IPS-20b (cell line): ENCODE data around the gene CHD1.

Source experiments
- H3K27ac ChIP-seq: one replicate; pipeline ENCODE4 v1.5.1; 2013; ENCODE audit warnings: low read length
- H3K27me3 ChIP-seq: 2 replicates; pipeline ENCODE4 v1.6.1; 2013; ENCODE audit warnings: mild to moderate bottlenecking, low read length, inconsistent platforms; ENCODE audit not compliant: insufficient read depth
- H3K36me3 ChIP-seq: 2 replicates; pipeline ENCODE4 v1.6.1; 2013; ENCODE audit warnings: low read depth, mild to moderate bottlenecking, inconsistent platforms, low read length, moderate library complexity; ENCODE audit not compliant: insufficient read depth
- H3K4me1 ChIP-seq: 2 replicates; pipeline ENCODE4 v1.6.1; 2013; ENCODE audit warnings: mild to moderate bottlenecking, control low read depth, inconsistent platforms, low read length, moderate library complexity; ENCODE audit not compliant: insufficient read depth
- H3K4me3 ChIP-seq: 2 replicates; pipeline ENCODE4 v1.5.1; 2013; ENCODE audit warnings: mild to moderate bottlenecking, low read length, inconsistent platforms
- H3K9ac ChIP-seq: 2 replicates; pipeline ENCODE4 v1.6.1; 2013; ENCODE audit warnings: low read depth, mild to moderate bottlenecking, inconsistent platforms, low read length, moderate library complexity
- H3K9me3 ChIP-seq: 2 replicates; pipeline ENCODE4 v1.6.1; 2013; ENCODE audit warnings: mild to moderate bottlenecking, low read depth, low read length, inconsistent platforms; ENCODE audit not compliant: insufficient read depth

CHD1 gene

GRCh38 chr5:98913911-98914310, 14.9 kb downstream of the CHD1 start:
- no peak overlapping the region for H3K4me3 ChIP-seq
- no peaks in the 10 kb centered on the region for H3K9me3 ChIP-seq
- peaks cover 4% of the 10 kb centered on the region; the same call in 1 of the 2 replicates for H3K4me1 ChIP-seq
- no peak overlapping the region for H3K9ac ChIP-seq
- no peak overlapping the region for H3K27ac ChIP-seq
- no peaks in the 10 kb centered on the region for H3K27me3 ChIP-seq
- peaks cover 53% of the 10 kb centered on the region for H3K36me3 ChIP-seq

GRCh38 chr5:98911280-98912040, 17.3 kb downstream of the CHD1 start:
- H3K36me3 ChIP-seq: peaks cover 37% of the 10 kb centered on the region
- no peak overlapping the region for H3K27ac ChIP-seq
- H3K4me1 ChIP-seq: peaks cover 9% of the 10 kb centered on the region
- no peaks in the 10 kb centered on the region for H3K9me3 ChIP-seq
- H3K27me3 ChIP-seq: no peaks in the 10 kb centered on the region
- no peak overlapping the region for H3K9ac ChIP-seq
- no peak overlapping the region for H3K4me3 ChIP-seq

DNA sequence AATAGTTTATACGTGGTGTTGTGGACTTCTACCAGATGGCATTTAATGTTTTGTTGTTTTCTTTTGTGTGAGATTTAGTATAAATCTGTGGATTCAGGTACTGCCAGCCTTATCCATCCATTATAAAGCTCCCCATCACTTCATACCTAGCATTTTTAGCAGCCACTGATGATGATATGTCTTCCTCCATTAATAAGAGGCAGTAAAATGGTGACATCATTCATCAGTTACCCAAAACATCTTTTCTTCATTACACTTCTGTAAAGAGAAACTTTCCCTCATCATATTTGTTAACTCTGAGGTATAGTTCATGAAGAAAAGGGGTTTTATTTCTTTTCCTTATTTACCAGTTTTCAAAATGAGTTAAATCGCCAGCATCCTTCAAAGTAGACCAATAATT, 19.4 kb downstream of the CHD1 start:
- Histone ChIP-seq H3K4me1 (peaks cover 9% of the 10 kb centered on the region), H3K9me3 (no peaks in the 10 kb centered on the region), H3K9ac (no peak overlapping the region), H3K27me3 (no peaks in the 10 kb centered on the region), H3K4me3 (no peak overlapping the region), H3K27ac (no peak overlapping the region), H3K36me3 (peaks cover 37% of the 10 kb centered on the region)

DNA sequence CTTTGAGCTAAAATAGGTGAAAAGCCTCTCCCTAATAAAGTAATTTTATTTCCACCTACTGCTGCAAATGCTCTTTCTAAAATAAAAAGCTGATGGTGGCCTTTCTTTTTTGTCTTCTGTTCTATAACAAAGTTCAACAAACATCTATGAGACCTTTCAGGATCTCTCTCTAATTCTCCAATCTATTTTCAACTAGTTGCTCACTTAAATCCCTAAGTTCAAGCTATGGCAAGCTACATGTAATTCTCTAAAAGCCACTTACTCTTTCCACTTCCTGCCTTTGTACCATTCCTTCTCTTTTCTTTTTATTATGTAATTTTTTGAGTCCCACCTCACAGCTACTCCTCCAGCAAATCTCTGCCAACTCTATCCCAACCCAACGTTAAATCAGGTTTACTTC, 20.9 kb downstream of the CHD1 start:
- no peaks in the 10 kb centered on the region for H3K27me3 ChIP-seq
- 0 out of 2 replicates have a peak overlapping the region, but pooled peaks have one; percentile 13 for H3K4me3 ChIP-seq
- H3K9ac ChIP-seq: no peak overlapping the region
- peaks cover 38% of the 10 kb centered on the region for H3K36me3 ChIP-seq
- H3K9me3 ChIP-seq: no peaks in the 10 kb centered on the region
- H3K4me1 ChIP-seq: peaks cover 9% of the 10 kb centered on the region
- no peak overlapping the region for H3K27ac ChIP-seq

DNA sequence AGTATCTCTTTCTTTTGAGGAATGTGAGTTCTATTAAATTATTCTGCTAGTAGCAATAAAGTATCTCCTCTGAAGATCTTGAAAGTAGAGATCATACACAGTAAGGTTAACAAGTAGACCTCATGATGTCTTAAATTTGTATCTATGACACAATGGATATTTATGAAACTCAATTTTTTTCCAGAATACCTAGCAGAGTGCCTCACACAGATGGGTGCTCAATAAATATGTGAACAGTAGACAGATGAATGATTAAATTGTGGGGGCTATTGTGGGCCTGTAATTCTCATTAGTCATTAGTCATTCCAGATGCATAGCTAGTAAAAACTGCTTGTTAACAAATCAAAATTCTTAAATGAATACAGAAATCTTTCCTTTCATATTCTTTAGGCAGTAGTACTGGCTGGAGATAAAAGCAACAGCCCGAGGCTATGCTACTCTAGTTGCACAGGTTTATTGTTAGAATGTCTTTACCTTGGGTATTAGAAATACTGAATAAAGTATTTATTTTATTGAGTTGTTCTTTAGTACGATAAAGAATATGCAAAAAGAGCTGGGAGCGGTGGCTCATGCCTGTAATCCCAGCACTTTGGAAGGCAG, 22.0 kb downstream of the CHD1 start:
- no peak overlapping the region for H3K4me3 ChIP-seq
- H3K9me3 ChIP-seq: no peaks in the 10 kb centered on the region
- H3K36me3 ChIP-seq: peaks cover 43% of the 10 kb centered on the region
- H3K27ac ChIP-seq: no peak overlapping the region
- peaks cover 9% of the 10 kb centered on the region for H3K4me1 ChIP-seq
- no peak overlapping the region for H3K9ac ChIP-seq
- no peaks in the 10 kb centered on the region for H3K27me3 ChIP-seq

DNA sequence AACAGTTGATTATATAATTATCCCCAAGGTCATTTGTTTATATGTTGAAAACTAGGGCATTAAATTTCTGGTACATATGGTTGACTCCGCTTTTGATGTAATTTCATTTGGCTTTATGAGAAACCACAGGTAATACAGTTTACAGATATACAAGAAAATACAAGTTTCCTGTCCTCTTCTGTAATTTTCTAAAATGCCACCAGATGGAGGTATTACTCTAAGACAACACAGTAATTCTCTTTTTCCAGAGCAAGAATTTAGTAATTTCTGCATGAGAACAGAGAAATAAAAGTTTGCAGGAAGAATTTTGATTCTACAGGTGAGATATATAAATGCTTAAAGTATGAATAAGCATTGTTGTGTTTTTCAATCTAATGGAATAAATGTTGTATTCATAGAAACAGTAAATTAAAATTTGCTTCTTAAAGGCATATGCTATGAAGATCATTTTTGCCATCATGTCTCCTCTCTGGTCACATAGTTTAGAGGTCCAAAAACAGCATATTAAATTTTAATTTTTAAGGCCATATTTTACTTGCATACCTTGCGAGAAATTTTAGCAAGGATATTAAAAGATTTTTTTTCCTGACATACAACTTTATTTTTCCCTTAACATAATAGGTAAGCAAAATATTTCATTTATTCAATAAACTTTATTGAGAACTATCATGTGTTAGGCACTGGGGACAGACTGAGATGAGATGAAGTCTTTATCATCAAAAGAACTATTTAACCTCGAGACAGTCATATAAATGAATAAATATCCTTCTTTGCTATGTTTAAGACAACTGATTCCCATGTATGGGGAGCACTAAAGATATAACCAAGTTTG, 22.7 kb downstream of the CHD1 start:
- Histone ChIP-seq H3K4me1 (peaks cover 9% of the 10 kb centered on the region), H3K27ac (no peak overlapping the region), H3K4me3 (no peak overlapping the region), H3K9me3 (no peaks in the 10 kb centered on the region), H3K9ac (no peak overlapping the region), H3K36me3 (peaks cover 44% of the 10 kb centered on the region), H3K27me3 (no peaks in the 10 kb centered on the region)

GRCh38 chr5:98904780-98905179, 24.0 kb downstream of the CHD1 start:
- no peaks in the 10 kb centered on the region for H3K9me3 ChIP-seq
- H3K9ac ChIP-seq: no peak overlapping the region
- H3K36me3 ChIP-seq: peaks cover 57% of the 10 kb centered on the region
- H3K27ac ChIP-seq: no peak overlapping the region
- no peak overlapping the region for H3K4me3 ChIP-seq
- peaks cover 9% of the 10 kb centered on the region for H3K4me1 ChIP-seq
- no peaks in the 10 kb centered on the region for H3K27me3 ChIP-seq

GRCh38 chr5:98902733-98903132, 26.1 kb downstream of the CHD1 start:
- Histone ChIP-seq H3K9ac (no peak overlapping the region), H3K36me3 (peaks cover 77% of the 10 kb centered on the region), H3K9me3 (no peaks in the 10 kb centered on the region), H3K4me3 (no peak overlapping the region), H3K27ac (no peak overlapping the region), H3K4me1 (no peaks in the 10 kb centered on the region), H3K27me3 (no peaks in the 10 kb centered on the region)

DNA sequence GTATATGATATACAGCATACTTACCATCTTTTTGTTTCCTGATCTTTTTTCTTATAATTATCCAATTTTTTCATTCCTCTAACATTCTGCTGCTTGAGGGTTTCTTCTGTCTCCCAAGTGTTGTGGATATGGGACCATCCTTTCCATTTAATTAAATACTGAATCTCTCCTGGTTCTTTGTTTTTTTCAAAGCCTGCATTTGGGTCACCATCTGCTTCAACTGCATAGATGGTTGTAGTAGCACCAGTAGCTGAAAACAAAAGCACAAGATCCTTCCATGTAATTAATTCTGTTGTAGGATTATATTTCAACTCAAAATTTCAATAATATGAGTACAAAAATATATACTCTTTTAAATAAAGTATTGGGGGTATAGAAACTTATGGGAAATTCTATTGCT, 29.4 kb downstream of the CHD1 start:
- Histone ChIP-seq H3K4me3 (no peak overlapping the region), H3K9ac (no peak overlapping the region), H3K36me3 (peaks cover 100% of the 10 kb centered on the region)

DNA sequence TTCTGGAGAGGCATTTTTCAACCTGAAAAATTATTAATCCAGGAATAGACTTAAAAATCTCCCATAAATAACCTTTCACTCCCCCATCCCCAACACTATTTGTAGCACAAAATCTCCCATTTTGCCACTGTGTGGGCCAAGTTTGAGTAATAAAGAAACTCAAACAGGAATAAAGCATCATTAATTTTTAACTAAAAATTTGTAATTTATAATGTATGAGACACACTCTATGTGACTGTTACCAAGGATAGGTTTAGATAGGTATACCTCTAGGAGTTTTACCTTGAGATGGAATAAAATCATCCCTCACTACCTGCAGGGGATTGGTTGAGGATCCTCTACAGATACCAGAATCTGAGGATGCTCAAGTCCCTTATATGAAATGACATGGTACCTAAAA, 30.1 kb downstream of the CHD1 start:
- Histone ChIP-seq H3K36me3 (peaks cover 100% of the 10 kb centered on the region), H3K27ac (no peak overlapping the region), H3K27me3 (no peaks in the 10 kb centered on the region), H3K4me3 (no peak overlapping the region), H3K9ac (no peak overlapping the region), H3K9me3 (no peaks in the 10 kb centered on the region), H3K4me1 (no peaks in the 10 kb centered on the region)

More for the DNA sequence above, 29.4 kb downstream of the CHD1 start:
- no peaks in the 10 kb centered on the region for H3K4me1 ChIP-seq
- no peaks in the 10 kb centered on the region for H3K27me3 ChIP-seq
- H3K9me3 ChIP-seq: no peaks in the 10 kb centered on the region
- H3K27ac ChIP-seq: no peak overlapping the region

- Histone ChIP-seq H3K27ac (no peak overlapping the region), H3K4me3 (no peak overlapping the region), H3K27me3 (no peaks in the 10 kb centered on the region), H3K9me3 (no peaks in the 10 kb centered on the region), H3K4me1 (no peaks in the 10 kb centered on the region), H3K36me3 (peaks cover 100% of the 10 kb centered on the region), H3K9ac (no peak overlapping the region)
These were observed 37.2 kb downstream of the CHD1 start for GRCh38 chr5:98891591-98891990.
